HL-60/S4 treated with retinoic acid at 250 ng/mL for 4 days and 3 days (cell line): ENCODE results near the gene KBTBD4.
"Not testable (repeated sequence)": the region's sequence is repeated elsewhere in the genome, so short reads cannot be mapped to it uniquely, and the experiment has no call there.

Experiments
- in situ Hi-C: fragments of 300-500 bp; cut with MboI; formaldehyde crosslinking; loops from 2 replicates; pipeline ENCODE4 v1.7.0; 2022; ENCODE audit warnings: low sequenced_read_pairs

Gene KBTBD4

DNA sequence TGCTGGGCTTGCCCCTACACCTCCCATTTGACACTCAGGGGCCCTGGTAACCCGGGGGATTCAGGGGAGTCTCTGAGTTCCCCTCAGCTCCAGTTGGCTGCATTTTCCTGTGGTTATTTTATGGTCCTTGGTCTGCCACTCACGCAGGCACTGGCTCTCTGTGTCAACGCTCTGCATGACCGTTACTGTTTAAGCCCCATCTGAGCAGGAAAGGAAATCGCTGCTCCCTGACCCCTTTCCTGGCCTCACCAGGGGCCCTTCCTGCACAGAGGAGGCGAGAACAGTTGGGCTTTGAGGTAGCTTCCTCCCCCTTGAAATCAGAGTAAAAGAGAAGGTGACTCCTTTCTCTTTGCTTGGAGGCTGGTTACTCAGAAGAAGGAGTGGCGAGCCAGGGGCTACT is 13.0 kb upstream of the KBTBD4 start:
- in situ Hi-C loops, result no loop called here

DNA sequence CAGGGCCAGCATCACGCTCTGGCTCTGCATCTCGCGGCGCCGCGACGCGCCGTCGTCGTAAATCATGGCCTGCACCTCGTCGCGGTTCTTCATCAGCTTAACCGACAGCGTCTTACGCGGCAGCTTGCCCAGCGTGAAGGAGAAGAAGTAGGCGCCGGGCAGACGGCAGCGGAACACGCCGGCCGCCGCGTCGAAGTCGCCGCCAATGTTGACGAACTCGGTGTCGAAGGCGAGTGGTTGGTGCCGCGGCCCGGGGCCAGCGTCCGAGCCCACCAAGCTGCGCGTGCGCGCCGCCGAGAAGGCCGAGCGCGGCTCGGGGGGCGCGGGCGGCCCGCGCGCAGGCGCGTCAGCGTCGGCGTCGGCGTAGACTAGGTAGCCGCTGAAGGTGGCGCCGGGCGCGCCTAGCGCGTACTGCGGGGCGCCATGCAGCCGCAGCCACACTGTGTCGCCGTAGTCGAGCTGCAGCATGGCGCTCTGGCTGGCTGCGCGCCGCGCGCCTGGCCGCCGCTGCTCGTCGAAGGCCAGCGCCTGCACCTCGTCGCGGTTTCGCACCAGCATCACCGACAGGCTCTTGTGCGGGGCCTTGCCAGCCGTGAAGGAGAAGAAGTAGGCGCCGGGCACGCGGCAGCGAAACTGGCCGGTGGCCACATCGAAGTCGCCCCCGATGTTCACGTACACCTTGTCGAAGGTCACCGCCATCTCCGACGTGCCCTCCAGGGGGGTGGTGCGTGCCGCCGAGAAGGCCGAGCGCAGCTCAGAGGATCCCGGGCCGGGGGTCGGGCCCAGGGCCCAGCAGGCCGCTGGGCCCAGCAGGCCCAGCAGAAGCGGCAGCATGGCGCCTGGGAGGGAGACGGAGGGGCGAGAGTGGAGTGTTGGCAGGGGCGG is 11.4 kb upstream of the KBTBD4 start:
- in situ Hi-C loops, result no loop called here

DNA sequence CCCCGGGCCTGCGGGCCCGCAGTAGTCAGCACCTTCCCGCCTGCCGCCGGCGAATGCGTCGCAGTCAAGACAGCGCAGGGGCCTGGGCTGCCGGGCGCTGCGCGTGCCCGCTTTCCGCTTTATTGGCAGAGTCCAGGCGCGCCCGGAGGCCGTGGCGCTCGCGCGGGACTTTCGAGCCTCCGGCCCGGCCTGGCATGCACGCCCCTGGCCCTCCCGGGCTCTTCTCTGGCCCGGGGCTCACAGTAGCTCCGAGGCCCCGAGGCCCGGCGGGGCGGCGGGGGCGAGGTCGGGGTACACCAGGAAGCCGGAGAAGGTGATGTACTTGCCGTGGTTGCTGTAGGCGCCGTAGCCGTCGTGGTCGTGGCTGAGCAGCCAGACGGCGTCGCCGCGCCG is 10.8 kb upstream of the KBTBD4 start:
- in situ Hi-C loops, result no loop called here

DNA sequence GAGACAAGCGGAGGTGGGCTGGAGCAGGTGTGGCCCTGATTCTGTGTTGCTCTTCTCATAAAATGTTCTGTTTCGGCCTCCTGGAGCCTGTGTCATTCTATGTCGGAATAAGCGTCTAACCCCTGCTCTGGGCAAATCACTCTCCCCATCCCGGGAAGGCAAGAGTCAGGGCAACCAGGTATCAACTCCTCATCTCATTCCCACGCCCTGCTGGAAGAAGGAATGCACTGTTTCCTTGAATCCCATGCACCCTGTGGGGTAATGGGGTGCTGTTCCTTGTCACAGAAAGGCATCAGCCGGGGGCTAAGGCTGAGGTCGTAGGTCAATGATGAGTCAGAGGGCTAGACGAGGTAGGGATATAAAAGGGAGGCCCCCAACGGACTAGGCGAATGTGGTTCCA is 10.3 kb upstream of the KBTBD4 start:
- in situ Hi-C loops, result no loop called here

DNA sequence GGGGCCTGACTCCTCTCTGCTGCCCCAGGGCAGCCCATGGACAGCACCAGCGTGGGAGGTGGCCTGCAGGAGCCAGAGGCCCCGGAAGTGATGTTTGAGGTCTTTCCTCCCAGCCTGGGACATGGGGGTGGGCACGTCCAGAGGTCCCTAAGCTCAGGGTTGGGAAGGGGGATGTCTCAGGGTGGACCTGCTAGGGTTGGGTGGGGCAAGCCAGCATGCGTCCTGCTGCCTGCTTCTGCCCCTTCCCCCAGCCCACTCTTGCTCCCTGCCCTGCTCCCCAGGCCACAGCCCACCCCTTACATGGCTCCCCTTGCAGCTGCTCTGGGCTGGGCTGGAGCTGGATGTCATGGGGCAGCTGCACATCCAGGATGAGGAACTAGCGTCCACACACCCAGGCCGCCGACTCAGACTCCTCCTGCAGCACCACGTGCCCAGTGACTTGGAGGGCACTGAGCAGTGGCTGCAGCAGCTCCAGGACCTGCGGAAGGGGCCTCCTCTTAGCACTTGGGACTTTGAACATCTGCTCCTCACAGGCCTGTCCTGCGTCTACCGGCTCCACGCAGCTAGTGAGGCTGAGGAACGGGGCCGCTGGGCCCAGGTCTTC is 9.1 kb upstream of the KBTBD4 start:
- in situ Hi-C loops, result no loop called here

DNA sequence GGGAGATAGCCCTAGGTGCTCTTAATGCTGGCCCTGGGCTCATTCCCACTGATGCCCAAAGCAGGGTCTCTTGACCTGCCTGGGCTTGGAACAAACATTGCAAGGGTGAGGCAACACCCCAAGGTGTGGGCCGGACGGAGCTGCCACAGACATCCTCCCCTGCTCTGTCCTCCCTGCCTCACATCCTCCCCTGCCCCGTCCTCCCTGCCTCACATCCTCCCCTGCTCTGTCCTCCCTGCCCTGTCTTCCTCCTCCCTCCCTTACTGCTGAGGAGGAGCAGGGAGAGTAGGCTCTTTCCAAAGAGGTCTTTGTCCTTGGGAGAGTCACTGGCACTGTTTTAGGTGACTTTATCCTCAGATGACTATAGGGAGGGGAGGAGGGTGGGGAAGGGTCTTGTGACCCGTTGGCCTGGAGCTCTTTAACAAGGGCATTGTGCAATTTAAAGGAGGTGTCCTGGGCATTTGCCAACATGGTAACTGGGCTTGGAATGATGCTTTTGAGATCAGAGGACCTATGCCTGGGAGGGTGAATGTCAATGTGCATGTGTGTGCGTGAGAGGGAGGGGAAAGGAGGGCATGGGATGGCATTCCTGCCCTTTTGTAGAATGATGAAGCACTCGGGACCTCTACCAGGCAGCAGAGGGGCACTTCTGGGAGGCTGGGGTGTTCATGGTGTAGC is 8.4 kb upstream of the KBTBD4 start:
- in situ Hi-C loops, result no loop called here

DNA sequence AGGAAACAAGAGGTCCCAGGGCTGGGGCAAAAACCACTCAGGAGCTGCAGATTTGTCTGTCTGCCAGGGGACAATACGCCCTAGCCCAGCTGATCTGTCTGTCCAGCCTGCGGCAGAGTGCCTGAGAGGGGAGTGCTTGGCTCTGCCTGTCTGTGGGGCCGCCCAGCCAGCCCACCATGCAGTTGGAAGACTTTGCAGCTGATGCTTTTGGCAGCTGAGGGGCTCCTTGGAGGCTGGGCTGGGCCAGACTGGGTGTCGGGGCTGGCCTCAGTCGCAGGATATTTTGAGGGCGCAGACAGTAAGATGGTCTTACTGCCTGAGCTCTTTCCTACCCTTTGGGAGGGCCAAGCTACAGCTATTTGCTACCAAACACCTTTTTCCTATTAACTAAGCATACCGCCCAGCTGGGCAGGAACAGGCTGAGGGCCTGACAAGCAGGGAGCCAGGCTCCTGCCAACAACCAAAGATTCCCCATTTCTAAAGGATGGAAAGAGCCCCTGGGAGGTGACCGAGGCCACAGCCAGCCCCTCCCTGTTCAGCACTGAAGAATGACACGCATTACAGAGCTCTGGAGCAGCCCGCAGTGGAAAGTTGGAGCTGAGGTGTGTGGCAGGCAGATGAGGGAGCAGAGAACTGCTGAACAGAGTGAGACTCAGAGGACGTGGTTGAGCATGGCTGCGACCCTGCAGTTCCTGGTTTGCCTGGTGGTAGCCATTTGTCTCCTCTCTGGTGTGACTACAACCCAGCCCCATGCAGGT is 7.5 kb upstream of the KBTBD4 start, which contains the start of gene FAM180B:
Gene FAM180B (plus strand): TSS at position 581 of the 758 bp plus-strand sequence. CDS start 91 bp downstream, at position 672.
- in situ Hi-C loops, result no loop called here

DNA sequence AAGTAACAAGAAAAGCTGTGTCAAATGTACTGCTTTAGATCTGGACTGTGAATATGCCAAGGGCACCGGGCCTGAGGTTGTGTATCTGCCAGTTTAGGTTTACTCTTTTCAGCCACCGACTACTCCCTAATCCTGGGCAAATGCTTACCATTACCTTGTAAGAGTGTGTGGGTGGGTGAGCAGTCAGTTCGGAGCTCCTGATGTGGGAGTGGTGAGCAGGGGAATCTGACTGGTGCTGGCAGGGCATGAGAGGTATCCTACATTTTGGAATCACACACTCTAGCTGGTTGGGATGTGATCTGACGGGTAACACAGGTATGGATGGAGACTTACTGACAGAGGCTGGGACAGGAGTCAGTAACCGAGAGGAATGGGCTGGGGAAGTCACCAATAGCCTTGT is 5.1 kb upstream of the KBTBD4 start:
- in situ Hi-C loops, result no loop called here

DNA sequence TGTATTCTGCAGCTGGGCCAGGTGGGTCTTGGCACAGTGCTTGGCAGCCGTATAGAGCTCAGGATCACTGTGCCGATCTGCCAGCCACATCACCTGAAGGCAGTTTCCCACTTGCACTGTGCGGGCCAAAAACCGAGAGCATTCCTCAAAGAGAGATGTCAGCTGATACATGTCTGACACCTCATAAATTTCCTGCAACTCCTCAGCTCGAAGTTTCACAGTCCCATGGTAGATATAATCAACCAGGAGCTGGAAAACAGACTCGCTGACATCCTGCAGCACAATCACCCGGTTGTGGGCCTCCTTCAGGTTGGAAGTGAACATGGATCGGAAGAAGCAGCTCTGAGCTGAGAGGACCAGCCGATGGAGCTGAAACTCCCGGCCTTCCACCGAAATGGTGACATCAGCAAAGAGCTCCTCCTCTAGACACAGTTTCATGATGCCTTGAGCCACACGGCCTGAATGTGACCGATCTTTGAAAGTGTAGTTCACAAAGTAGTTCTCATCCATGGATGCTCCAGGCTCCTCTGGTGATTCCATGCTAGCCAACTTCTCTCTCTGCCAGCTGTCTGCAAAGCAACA is 1.2 kb downstream of the KBTBD4 start:
- in situ Hi-C loops, result no loop called here

DNA sequence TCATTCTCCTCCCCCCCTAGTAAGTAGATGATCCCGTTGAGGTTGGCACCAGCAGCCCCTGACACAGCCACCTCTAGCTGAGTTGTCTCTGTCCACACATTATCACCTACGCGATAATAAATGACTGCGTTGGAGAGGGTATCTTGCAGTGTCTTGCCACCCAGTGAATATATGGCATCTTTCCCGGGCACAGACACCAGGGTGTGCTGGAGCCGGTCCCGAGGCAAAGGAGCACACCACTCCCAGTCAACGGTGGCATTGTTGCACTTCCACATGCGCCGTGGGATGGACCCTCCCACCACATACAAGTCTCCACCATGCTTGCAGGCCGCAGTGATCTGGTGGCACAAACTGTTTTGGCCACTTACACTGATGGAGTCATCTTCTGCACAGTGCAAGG is 5.4 kb downstream of the KBTBD4 start:
- in situ Hi-C loops, result no loop called here

DNA sequence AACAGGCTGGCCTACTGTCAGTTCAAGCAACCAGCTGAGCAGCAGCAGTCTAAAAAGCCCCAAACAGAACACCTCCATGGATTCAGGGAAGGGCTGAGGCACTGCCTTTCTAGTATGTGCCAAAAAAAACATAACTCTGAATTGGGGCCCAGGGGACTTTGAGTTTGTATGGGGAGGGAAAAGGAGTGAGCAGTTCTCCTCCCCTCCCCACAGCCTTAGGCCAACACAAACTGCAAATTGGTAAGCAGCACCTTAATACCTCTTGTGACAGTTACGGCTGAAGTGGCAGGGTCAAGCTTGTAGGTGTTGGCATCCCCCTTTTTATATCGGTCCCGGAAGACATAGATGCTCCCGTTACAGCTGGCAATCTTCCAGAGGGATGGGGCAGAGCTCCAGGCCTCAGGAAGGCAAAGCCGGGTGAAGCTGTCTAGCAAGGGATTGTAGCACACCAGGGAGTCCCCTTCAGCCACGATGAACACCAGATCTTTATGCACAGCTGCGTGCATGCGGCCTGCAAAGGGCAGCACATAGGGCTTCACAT is 6.0 kb downstream of the KBTBD4 start:
- in situ Hi-C loops, result no loop called here

DNA sequence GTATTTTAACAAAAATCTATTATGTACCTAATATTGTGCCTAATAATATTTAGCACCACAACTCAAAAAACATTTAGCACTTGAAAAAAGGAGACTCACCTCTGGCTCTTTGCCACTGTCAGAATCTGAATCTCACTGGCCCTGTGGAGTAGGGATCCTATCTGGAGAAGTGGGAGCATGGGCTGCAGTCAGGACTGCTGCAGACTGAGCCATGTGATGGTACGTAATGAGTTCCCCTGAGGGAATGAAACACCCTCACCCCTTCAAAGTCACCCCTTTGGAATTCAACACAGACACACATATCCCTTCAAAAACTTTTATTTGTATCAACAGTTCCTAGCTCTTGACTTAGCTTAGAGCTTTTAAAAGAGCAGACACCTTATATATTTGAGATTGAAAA is 6.9 kb downstream of the KBTBD4 start:
- in situ Hi-C loops, result no loop called here

DNA sequence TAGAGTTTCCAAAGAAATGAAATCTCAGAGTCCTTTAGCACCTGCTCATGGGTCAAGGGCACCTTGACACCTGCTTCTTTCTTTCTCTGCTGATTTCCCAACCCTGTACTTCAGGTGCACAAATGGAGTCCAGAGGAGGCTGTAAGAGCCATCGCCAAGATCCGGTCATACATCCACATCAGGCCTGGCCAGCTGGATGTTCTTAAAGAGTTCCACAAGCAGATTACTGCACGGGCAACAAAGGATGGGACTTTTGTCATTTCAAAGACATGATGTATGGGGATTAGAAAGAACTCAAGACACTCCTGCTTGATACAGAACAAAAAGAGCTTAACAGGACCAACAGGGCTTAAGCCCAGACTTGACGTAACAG is 7.4 kb downstream of the KBTBD4 start:
- in situ Hi-C loops, result no loop called here

DNA sequence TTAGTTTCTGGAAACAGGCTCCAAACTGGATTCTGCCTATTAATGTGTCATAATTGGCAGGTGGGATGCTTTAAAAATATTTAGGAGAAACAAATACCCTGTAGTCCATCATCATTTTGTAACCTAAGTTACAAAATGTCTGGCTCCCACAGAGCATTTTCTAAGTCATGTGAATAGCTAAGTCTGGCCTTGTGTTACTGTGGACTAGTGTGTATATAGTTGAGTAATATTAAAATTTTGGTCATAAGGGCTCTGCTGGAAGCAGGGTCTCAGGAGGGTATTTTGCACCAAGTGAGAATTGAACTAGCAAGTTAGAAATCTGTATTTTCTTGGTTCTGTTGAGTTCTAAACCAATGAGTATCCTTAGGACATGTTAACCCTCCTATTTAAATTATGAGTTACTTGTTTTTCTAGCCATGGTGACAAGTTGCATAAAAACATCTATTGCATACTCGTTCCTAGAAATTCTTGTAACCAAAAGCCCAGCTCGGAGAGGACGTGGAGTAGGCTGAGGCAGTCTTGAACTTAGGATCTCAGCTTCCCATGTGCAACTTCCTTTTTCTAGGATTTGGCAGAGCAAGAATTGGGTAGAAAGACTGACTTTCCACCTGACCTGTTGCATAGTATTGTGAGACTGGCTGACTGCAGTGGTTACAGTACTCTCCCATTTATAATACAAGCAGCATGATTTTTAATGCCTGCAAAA is 8.0 kb downstream of the KBTBD4 start:
- in situ Hi-C loops, result no loop called here

DNA sequence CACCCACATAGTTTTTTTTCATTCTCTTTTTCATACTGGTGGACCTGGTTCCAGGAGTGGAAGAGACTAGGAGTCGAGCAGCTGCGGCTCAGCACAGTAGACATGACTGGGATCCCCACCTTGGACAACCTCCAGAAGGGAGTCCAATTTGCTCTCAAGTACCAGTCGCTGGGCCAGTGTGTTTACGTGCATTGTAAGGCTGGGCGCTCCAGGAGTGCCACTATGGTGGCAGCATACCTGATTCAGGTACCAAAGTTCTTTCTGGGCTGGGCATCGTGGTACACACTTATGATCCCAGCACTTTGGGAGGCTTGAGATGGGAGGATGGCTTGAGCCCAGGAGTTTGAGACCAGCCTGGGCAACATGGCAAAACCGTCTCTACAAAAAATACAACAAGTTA is 9.1 kb downstream of the KBTBD4 start:
- in situ Hi-C loops, result no loop called here

DNA sequence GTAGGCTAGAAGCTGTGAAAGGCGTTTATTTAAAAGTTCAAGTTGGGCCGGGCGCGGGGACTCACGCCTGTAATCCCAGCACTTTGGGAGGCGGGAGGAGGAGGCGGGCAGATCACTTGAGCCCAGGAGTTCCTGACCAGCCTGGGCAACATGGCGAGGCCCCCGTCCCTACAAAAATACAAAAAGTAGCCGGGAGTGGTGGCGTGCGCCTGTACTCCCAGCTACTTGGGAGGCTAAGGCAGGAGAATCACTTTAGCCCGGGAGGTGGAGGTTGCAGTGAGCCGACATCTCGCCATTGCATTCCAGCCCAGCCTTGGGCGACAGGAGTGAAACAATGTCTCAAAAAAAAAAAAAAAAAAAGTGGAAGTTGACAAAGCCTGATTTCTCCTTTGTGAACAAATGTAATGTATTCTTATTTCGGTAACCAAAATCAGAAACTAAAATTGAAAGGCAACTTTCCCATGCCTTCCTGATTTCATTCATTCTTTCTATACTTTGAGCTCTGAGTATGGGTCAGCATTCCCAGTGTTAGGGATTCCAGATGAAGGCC is 12.5 kb downstream of the KBTBD4 start:
- in situ Hi-C loops, result no loop called here

DNA sequence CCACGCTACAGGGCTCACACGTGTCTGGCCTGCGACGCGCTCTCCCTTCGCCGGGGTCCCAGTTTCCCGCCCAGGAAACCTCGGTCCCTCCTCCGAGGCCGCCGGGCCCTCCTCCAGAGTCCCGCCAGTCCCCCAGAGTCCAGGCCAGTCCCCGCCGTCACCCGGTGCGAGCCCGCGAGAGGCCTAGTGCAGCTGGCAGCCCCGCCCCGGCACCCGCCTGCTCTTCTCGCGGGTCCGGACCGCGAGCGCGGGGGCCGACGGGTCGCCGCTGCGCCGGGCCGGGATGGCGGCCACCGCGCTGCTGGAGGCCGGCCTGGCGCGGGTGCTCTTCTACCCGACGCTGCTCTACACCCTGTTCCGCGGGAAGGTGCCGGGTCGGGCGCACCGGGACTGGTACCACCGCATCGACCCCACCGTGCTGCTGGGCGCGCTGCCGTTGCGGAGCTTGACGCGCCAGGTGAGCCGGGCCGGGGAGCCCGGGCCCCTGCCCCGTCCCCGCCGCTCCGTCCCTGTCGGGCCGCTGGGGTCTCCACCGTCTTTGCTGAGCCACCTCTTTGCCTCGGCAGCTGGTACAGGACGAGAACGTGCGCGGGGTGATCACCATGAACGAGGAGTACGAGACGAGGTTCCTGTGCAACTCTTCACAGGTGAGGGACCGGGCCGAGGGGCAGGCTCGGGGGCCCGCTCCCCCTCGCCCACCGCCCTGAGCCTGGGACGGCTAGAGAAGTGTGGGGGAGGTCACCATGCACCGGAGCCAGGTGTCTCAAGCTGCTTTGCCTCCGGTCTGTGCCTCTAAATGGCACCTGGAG is 13.2 kb downstream of the KBTBD4 start, which contains the start of gene PTPMT1:
Gene PTPMT1 (plus strand): TSS at position 260 of the 809 bp plus-strand sequence. CDS start 24 bp downstream, at position 284.
- in situ Hi-C loops, result no loop called here

DNA sequence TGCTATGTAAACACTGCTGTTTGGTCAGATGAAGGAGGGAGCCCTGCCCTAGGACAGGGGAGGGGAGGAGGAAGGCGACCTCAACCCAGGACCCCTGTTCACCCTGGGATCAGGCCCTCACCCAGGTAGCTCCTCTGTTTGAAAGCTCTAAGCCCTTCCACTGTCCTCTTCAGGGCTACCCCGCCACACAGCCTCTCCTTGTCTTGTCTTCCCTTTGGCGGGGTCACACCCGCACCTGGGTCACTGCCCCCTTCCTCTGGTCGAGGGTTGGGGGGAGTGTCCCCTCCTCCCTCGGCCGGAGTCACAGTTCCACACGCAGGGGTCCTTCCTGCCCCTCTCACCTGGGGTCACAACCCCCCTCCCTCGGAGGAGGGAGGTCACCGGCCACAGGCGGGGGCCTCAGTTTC is 13.8 kb downstream of the KBTBD4 start:
- in situ Hi-C loops, result no loop called here

DNA sequence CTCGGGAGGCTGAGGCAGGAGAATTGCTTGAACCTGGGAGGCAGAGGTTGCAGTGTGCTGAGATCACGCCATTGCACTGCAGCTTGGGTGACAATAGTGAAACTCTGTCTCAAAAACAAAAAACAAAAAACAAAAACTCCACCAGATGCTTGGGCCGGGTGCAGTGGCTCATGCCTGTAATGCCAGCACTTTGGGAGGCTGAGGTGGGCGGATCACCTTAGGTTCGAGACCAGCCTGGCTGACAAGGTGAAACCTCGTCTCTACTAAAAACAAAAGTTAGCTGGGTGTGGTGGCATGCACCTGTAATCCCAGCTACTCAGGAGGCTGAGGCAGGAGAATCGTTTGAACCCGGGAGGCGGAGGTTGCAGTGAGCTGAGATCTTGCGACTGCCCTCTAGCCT is 14.4 kb downstream of the KBTBD4 start:
- in situ Hi-C loops, result not testable (repeated sequence)
